HepG2 (cell line): Measurements from ENCODE around the gene TSPYL6. TPM values are rescaled to one million over a fixed set of nuclear protein-coding genes. Genes with fewer than 3 reads are reported as not detected.

ENCODE experiments used
- ATF1 ChIP-seq: IDR thresholded peaks from 2 replicates; pipeline ENCODE4 v1.6.1; 2016; ENCODE audit warnings: mild to moderate bottlenecking, control low read depth
- ATRX ChIP-seq: sonication (generic); formaldehyde crosslinking; IDR thresholded peaks from 2 replicates; pipeline ENCODE4 v1.4.0; 2020; ENCODE audit warnings: missing genetic modification reagents, borderline replicate concordance
- CREM ChIP-seq, 2 experiments: sonication (generic) in 1 of 2; formaldehyde crosslinking in 1 of 2; IDR thresholded peaks; 2 replicates each; pipeline versions ENCODE4 v1.4.0 to v1.6.1; 2016 to 2020; ENCODE audit warnings: antibody characterized with exemption in 1 of 2, mild to moderate bottlenecking in 1 of 2, missing genetic modification reagents in 1 of 2
- GZF1 ChIP-seq: sonication (generic); formaldehyde crosslinking; IDR thresholded peaks from 2 replicates; pipeline ENCODE4 v1.5.1; 2020; ENCODE audit warnings: mild to moderate bottlenecking, missing genetic modification reagents
- JUND ChIP-seq: sonication (generic); formaldehyde crosslinking; IDR thresholded peaks from 2 replicates; pipeline ENCODE4 v1.8.0; 2022; ENCODE audit warnings: mild to moderate bottlenecking, missing genetic modification reagents
- NR2F6 ChIP-seq, 2 experiments: IDR thresholded peaks; 2 replicates each; pipeline ENCODE4 v1.6.1; 2016; ENCODE audit warnings: antibody characterized with exemption in 1 of 2, mild to moderate bottlenecking in 1 of 2
- POLR2A ChIP-seq, 2 experiments: IDR thresholded peaks; 2 replicates each; pipeline ENCODE4 v1.6.1; 2011; ENCODE audit warnings: low read depth in 2 of 2, low read length in 2 of 2, mild to moderate bottlenecking in 1 of 2, moderate library complexity in 1 of 2; ENCODE audit not compliant: insufficient read depth in 1 of 2
- PRPF4 ChIP-seq: fragments of 200-400 bp; formaldehyde crosslinking; IDR thresholded peaks from 2 replicates; pipeline ENCODE4 v1.6.1; 2016; ENCODE audit warnings: low read length, low read depth; ENCODE audit not compliant: poor library complexity, severe bottlenecking
- RFXAP ChIP-seq: sonication (generic); formaldehyde crosslinking; IDR thresholded peaks from 2 replicates; pipeline ENCODE4 v1.4.0; 2020; ENCODE audit warnings: missing genetic modification reagents, borderline replicate concordance
- SMARCC2 ChIP-seq: fragments of 450-650 bp; IDR thresholded peaks from 2 replicates; pipeline ENCODE4 v1.6.1; 2017; ENCODE audit warnings: antibody characterized with exemption, mild to moderate bottlenecking
- SUZ12 ChIP-seq: fragments of 150-350 bp; IDR thresholded peaks from 2 replicates; pipeline ENCODE4 v1.6.1; 2014; ENCODE audit warnings: low read depth, low read length
- ZFP36L2 ChIP-seq: sonication (generic); formaldehyde crosslinking; IDR thresholded peaks from 2 replicates; pipeline ENCODE4 v1.4.0; 2020; ENCODE audit warnings: missing genetic modification reagents
- ZMYM4 ChIP-seq: sonication (generic); formaldehyde crosslinking; IDR thresholded peaks from 2 replicates; pipeline ENCODE4 v1.8.1; 2023; ENCODE audit warnings: mild to moderate bottlenecking, missing genetic modification reagents
- ZNF749 ChIP-seq: sonication (generic); formaldehyde crosslinking; IDR thresholded peaks from 2 replicates; pipeline ENCODE4 v1.8.0; 2022; ENCODE audit warnings: mild to moderate bottlenecking, missing genetic modification reagents, moderate library complexity, borderline replicate concordance
- polyA plus RNA-seq, 8 experiments: library from polyadenylated mRNA; depleted of rRNA in 3 of 8; stranded (reverse) in 7 of 8; unstranded in 1 of 8; fragments of >200 nt; fragmentation: Illumina TruSeq in 4 of 8; extraction: Trizol in 4 of 8; gene quantifications; 2 replicates each; pipeline versions ENCODE4 v1.2.1 to v1.2.3, GENCODE V29; 2011 to 2016; ENCODE audit warnings: low read depth in 4 of 8, missing spikeins in 1 of 8, mixed read lengths in 1 of 8; ENCODE audit not compliant: insufficient read depth in 1 of 8
- total RNA-seq, 5 experiments: library from RNA; depleted of rRNA; stranded (reverse); fragments of >200 nt; fragmentation: Illumina TruSeq; extraction: Trizol; gene quantifications; 2 replicates each; pipeline ENCODE4 v1.2.3, GENCODE V29; 2016; ENCODE audit warnings: low read depth in 1 of 5
- TF ChIP-seq, protein P1 (sequence below): sonication (generic); formaldehyde crosslinking; conservative IDR thresholded peaks from 2 replicates; pipeline ENCODE4 v1.8.0; 2022; ENCODE audit warnings: mild to moderate bottlenecking, moderate library complexity, missing genetic modification reagents
- TF ChIP-seq, protein P2 (sequence below), 2 experiments: IDR thresholded peaks; 2 replicates each; pipeline ENCODE4 v1.6.1; 2011 to 2012; ENCODE audit warnings: low read length in 2 of 2, borderline replicate concordance in 1 of 2, low read depth in 1 of 2, mild to moderate bottlenecking in 1 of 2, moderate library complexity in 1 of 2
- TF ChIP-seq, protein P3 (sequence below): sonication (generic); formaldehyde crosslinking; IDR thresholded peaks from 2 replicates; pipeline ENCODE4 v1.5.1; 2020; ENCODE audit warnings: mild to moderate bottlenecking, missing genetic modification reagents
- TF ChIP-seq, protein P4 (sequence below): sonication (generic); formaldehyde crosslinking; IDR thresholded peaks from 2 replicates; pipeline ENCODE4 v1.4.0; 2020; ENCODE audit warnings: missing genetic modification reagents, mild to moderate bottlenecking, borderline replicate concordance

The TSPYL6 gene
- total and polyA plus RNA-seq, 2 of the 13 experiments (the other 11 are each of a cell fraction or from before 2014, with no cell fraction given): 0.03 TPM; not detected in 1

DNA sequence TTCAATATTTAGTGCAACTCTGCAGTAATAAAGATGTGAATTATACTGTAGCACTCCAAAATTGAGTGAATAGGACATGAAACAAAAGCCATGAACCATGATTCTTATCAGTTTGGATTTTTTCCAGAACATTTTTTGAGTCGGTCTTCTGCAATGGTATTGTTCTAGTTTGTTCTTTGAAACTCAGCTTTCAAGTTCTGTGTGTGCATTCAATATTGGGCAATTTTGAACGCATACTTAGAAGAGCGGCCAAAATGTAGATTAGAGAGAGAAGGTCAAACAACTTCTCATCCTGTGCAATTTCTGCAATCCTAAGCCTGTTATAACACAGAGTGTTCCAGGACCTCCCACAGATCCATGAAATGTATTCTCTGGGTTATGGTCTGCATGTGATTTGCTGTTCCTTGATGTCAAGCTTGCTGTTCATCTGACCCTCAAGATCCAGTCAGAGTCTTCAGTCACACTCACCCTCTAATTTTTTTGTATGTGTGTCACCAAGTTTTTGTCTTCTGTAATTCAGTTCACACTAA is 48.3 kb downstream of the TSPYL6 start (continued):
- TF ChIP-seq ATRX (no peak), RFXAP (CRISPR knock-in tag) (peak; percentile 55; the same call in 1 of the 2 replicates), JUND (no peak), ATF1 (CRISPR knock-in tag) (peak; percentile 78), ZFP36L2 (CRISPR knock-in tag) (no peak), POLR2A (IDR thresholded peaks at IDR 0.05; ENCODE audit: insufficient read depth in 1 of 2, low read depth in 2 of 2, low read length in 2 of 2) (no peak; a peak in 1 of 4 replicates), NR2F6 (IDR thresholded peaks at IDR 0.05) (peak; percentile 93), NR2F6 (CRISPR knock-in tag; IDR thresholded peaks at IDR 0.05) (peak; percentile 94), ZNF749 (CRISPR knock-in tag) (no peak), PRPF4 (no peak), SMARCC2 (0 out of 2 replicates have a peak, but pooled peaks have one; percentile 21), ZMYM4 (CRISPR knock-in tag) (peak; percentile 91), GZF1 (CRISPR knock-in tag) (no peak), SUZ12 (no peak), CREM (IDR thresholded peaks at IDR 0.05) (peak; percentile 97), CREM (CRISPR knock-in tag; IDR thresholded peaks at IDR 0.05) (no peak)
- TF ChIP-seq, protein P1, sequence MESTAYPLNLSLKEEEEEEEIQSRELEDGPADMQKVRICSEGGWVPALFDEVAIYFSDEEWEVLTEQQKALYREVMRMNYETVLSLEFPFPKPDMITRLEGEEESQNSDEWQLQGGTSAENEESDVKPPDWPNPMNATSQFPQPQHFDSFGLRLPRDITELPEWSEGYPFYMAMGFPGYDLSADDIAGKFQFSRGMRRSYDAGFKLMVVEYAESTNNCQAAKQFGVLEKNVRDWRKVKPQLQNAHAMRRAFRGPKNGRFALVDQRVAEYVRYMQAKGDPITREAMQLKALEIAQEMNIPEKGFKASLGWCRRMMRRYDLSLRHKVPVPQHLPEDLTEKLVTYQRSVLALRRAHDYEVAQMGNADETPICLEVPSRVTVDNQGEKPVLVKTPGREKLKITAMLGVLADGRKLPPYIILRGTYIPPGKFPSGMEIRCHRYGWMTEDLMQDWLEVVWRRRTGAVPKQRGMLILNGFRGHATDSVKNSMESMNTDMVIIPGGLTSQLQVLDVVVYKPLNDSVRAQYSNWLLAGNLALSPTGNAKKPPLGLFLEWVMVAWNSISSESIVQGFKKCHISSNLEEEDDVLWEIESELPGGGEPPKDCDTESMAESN (CRISPR knock-in tag): peak; percentile 49; the same call in 1 of the 2 replicates
- TF ChIP-seq, protein P2, sequence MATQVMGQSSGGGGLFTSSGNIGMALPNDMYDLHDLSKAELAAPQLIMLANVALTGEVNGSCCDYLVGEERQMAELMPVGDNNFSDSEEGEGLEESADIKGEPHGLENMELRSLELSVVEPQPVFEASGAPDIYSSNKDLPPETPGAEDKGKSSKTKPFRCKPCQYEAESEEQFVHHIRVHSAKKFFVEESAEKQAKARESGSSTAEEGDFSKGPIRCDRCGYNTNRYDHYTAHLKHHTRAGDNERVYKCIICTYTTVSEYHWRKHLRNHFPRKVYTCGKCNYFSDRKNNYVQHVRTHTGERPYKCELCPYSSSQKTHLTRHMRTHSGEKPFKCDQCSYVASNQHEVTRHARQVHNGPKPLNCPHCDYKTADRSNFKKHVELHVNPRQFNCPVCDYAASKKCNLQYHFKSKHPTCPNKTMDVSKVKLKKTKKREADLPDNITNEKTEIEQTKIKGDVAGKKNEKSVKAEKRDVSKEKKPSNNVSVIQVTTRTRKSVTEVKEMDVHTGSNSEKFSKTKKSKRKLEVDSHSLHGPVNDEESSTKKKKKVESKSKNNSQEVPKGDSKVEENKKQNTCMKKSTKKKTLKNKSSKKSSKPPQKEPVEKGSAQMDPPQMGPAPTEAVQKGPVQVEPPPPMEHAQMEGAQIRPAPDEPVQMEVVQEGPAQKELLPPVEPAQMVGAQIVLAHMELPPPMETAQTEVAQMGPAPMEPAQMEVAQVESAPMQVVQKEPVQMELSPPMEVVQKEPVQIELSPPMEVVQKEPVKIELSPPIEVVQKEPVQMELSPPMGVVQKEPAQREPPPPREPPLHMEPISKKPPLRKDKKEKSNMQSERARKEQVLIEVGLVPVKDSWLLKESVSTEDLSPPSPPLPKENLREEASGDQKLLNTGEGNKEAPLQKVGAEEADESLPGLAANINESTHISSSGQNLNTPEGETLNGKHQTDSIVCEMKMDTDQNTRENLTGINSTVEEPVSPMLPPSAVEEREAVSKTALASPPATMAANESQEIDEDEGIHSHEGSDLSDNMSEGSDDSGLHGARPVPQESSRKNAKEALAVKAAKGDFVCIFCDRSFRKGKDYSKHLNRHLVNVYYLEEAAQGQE (IDR thresholded peaks at IDR 0.05; ENCODE audit: borderline replicate concordance in 1 of 2, low read depth in 1 of 2, low read length in 2 of 2): peak in 1 of 2 experiments; percentile 72; a peak in 2 of 4 replicates
- TF ChIP-seq, protein P3, sequence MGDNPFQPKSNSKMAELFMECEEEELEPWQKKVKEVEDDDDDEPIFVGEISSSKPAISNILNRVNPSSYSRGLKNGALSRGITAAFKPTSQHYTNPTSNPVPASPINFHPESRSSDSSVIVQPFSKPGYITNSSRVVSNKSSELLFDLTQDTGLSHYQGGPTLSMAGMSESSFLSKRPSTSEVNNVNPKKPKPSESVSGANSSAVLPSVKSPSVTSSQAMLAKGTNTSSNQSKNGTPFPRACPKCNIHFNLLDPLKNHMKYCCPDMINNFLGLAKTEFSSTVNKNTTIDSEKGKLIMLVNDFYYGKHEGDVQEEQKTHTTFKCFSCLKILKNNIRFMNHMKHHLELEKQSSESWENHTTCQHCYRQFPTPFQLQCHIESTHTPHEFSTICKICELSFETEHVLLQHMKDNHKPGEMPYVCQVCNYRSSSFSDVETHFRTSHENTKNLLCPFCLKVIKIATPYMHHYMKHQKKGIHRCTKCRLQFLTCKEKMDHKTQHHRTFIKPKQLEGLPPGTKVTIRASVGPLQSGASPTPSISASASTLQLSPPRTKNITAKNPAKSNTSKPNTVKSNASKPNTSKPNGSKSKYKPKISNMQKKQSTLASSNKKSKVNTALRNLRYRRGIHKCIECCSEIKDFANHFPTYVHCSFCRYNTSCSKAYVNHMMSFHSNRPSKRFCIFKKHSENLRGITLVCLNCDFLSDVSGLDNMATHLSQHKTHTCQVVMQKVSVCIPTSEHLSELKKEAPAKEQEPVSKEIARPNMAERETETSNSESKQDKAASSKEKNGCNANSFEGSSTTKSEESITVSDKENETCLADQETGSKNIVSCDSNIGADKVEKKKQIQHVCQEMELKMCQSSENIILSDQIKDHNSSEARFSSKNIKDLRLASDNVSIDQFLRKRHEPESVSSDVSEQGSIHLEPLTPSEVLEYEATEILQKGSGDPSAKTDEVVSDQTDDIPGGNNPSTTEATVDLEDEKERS: 0 out of 2 replicates have a peak, but pooled peaks have one; percentile 34
- TF ChIP-seq, protein P4, sequence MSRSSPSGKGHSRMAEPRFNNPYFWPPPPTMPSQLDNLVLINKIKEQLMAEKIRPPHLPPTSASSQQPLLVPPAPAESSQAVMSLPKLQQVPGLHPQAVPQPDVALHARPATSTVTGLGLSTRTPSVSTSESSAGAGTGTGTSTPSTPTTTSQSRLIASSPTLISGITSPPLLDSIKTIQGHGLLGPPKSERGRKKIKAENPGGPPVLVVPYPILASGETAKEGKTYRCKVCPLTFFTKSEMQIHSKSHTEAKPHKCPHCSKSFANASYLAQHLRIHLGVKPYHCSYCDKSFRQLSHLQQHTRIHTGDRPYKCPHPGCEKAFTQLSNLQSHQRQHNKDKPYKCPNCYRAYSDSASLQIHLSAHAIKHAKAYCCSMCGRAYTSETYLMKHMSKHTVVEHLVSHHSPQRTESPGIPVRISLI (CRISPR knock-in tag): peak; percentile 66; the same call in 1 of the 2 replicates
